ENCODE measurements around the gene LARP1B. TPM values are rescaled to one million over a fixed set of nuclear protein-coding genes. Genes with fewer than 3 reads are reported as not detected.
A peak's percentile ranks its signal among the peaks of the same experiment; 100 is the strongest.
"Not testable (repeated sequence)": the region's sequence is repeated elsewhere in the genome, so short reads cannot be mapped to it uniquely, and the experiment has no call there.

LARP1B gene
- total and polyA plus RNA-seq, 4 experiments from 2014 or later: 4.7 to 19.1 (median 11.1) TPM

DNA sequence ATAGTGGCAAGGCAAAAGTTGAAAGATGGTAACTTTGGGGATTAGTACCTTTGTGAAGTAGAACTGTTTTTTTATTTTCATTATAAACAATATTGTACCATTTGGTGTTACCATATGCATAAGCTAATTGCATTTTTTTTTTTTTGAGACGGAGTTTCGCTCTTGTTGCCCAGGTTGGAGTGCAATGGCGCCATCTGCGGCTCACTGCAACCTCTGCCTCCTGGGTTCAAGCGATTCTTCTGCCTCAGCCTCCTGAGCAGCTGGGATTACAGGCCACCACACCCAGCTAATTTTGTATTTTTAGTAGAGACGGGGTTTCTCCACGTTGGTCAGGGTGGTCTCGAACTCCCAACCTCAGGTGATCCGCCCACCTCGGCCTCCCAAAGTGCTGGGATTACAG lies 9.9 kb upstream of the LARP1B start:
- H3K4me1 Mint-ChIP-seq; H3K9me3 Mint-ChIP-seq; H3K27ac ChIP-seq (ENCODE audit: low read depth, low read length); H3K27me3 Mint-ChIP-seq; H3K4me3 Mint-ChIP-seq; DNase-seq; H3K4me3 ChIP-seq (ENCODE audit: low read length in 2 of 2); H3K9me3 ChIP-seq (ENCODE audit: control insufficient read depth in 1 of 2, low read length in 2 of 2); H3K27me3 ChIP-seq (ENCODE audit: insufficient read depth, low read length); H3K27ac Mint-ChIP-seq; H3K36me3 ChIP-seq (ENCODE audit: insufficient read depth, low read length); intact Hi-C loops (cut with micrococcal nuclease); H3K4me1 ChIP-seq (ENCODE audit: insufficient read depth, low read length); H3K36me3 Mint-ChIP-seq: not testable (repeated sequence)
- ChIA-PET CTCF (ENCODE audit: partially characterized antibody) (interaction anchor here (0.7 to 1.6 kb wide), 2 partner anchors 9 to 448 kb away, joined by 3 to 5 read pairs; no protein-coding TSS in a partner anchor), POLR2A (ENCODE audit: partially characterized antibody) (interaction anchor here (1.5 kb wide), 1 partner anchor 9 kb away, joined by 9 read pairs; no protein-coding TSS in a partner anchor)

GRCh38 chr4:128054907-128055306 lies 6.2 kb upstream of the LARP1B start:
- H3K27ac Mint-ChIP-seq; H3K4me3 ChIP-seq (ENCODE audit: low read length in 2 of 2); H3K27me3 ChIP-seq (ENCODE audit: insufficient read depth, low read length); H3K36me3 Mint-ChIP-seq; intact Hi-C loops (cut with micrococcal nuclease); H3K9me3 Mint-ChIP-seq; H3K9me3 ChIP-seq (ENCODE audit: control insufficient read depth in 1 of 2, low read length in 2 of 2); H3K36me3 ChIP-seq (ENCODE audit: insufficient read depth, low read length); CTCF ChIA-PET (ENCODE audit: partially characterized antibody); H3K4me1 Mint-ChIP-seq; H3K27me3 Mint-ChIP-seq; POLR2A ChIA-PET (ENCODE audit: partially characterized antibody); DNase-seq; H3K4me1 ChIP-seq (ENCODE audit: insufficient read depth, low read length); H3K27ac ChIP-seq (ENCODE audit: low read depth, low read length): not testable (repeated sequence)
- peak overlapping the region in 1 of 8 donors; percentile 3 for H3K4me3 Mint-ChIP-seq

DNA sequence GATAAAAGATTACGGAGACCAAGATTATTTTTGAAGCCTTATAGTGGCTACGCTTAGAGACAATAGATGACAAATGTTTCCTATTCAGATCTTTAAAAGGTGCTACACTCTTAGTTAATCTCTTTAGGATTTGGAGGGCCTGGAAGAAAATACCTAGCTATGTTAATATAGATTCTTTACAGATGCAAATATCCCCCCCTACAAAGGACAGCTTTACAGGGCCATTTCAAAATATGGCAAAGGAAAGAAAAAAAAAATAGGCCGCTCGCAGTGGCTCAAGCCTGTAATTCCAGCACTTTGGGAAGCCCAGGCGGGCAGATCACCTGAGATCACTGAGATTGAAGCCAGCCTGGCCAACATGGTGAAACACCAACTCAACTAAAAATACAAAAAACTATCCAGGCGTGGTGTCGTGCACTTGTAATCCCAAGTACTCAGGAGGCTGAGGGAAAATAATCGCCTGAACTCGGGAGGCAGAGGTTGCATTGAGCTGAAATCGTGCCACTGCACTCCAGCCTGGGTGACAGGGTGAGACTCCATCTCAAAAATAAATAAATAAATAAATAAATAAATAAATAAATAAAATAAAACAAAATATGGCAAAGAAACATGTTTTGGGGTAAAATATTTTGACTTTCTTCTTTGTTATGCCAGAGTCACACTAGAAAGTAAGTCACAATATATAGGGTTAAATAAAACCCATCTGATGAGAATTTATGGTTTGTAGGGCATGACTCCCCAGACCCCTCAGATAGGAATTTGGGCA lies 5.5 kb upstream of the LARP1B start:
- H3K36me3 ChIP-seq (ENCODE audit: insufficient read depth, low read length); H3K4me3 Mint-ChIP-seq; H3K9me3 Mint-ChIP-seq; H3K27me3 Mint-ChIP-seq; H3K4me1 ChIP-seq (ENCODE audit: insufficient read depth, low read length); H3K27ac ChIP-seq (ENCODE audit: low read depth, low read length); H3K4me1 Mint-ChIP-seq; H3K36me3 Mint-ChIP-seq; H3K9me3 ChIP-seq (ENCODE audit: control insufficient read depth in 1 of 2, low read length in 2 of 2); POLR2A ChIA-PET (ENCODE audit: partially characterized antibody); H3K4me3 ChIP-seq (ENCODE audit: low read length in 2 of 2); CTCF ChIA-PET (ENCODE audit: partially characterized antibody); H3K27ac Mint-ChIP-seq; intact Hi-C loops (cut with micrococcal nuclease); DNase-seq; H3K27me3 ChIP-seq (ENCODE audit: insufficient read depth, low read length): not testable (repeated sequence)

GRCh38 chr4:128056396-128056795 lies 4.7 kb upstream of the LARP1B start:
- ChIA-PET POLR2A (ENCODE audit: partially characterized antibody) (no interaction called here), CTCF (ENCODE audit: partially characterized antibody) (no interaction called here)
- Mint-ChIP-seq H3K27me3 (no peaks in the 10 kb centered on the region), H3K27ac (no peak overlapping the region), H3K4me1 (peaks cover 3 to 7% (median 7%) of the 10 kb centered on the region in 4 donors), H3K36me3 (peaks cover 0 to 1% of the 10 kb centered on the region in 2 donors), H3K4me3 (no peak overlapping the region), H3K9me3 (no peaks in the 10 kb centered on the region)
- no peaks in the 10 kb centered on the region for H3K27me3 ChIP-seq (ENCODE audit: insufficient read depth, low read length)
- no peak for DNase-seq
- no peaks in the 10 kb centered on the region for H3K36me3 ChIP-seq (ENCODE audit: insufficient read depth, low read length)
- H3K9me3 ChIP-seq (ENCODE audit: control insufficient read depth in 1 of 2, low read length in 2 of 2): no peaks in the 10 kb centered on the region
- intact Hi-C loops (cut with micrococcal nuclease): no loop called here
- H3K4me3 ChIP-seq (ENCODE audit: low read length in 2 of 2): no peak overlapping the region
- no peak overlapping the region for H3K27ac ChIP-seq (ENCODE audit: low read depth, low read length)
- peaks cover 8% of the 10 kb centered on the region for H3K4me1 ChIP-seq (ENCODE audit: insufficient read depth, low read length)

DNA sequence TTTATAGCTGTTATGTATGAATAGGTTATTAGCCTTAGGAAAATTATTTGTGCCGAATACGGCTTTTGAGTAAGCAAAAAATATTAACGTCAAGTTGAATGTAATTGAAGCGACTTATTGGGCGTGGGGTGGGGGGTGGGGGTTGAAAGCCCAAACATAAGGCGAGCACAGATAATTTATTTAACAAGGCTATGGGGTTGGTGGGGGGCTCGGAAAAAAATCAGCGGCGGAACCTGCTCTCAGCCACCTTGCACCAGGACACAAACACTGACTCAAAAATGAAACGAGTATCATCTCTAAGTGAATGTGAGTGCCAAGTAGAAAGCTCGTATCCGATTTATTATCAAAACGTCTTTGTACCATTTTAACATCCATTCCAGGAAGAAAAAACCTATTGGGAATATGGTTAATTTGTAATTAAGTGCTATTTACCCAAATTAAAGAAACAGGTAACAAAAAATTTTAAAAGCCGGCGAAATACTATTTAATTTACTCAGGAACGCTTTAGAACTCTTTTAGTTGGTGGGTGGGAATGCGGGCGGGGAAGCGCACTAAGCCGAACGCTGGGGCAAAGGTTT lies 902 bp upstream of the LARP1B start:
- Mint-ChIP-seq H3K27me3 (no peaks in the 10 kb centered on the region), H3K9me3 (no peaks in the 10 kb centered on the region), H3K4me1 (peaks cover 7 to 17% (median 13%) of the 10 kb centered on the region in 4 donors), H3K36me3 (peaks cover 0 to 6% of the 10 kb centered on the region in 2 donors), H3K27ac (peak overlapping the region; percentile 84 to 96 (median 91)), H3K4me3 (peak overlapping the region; percentile 83 to 90 (median 86))
- Histone ChIP-seq H3K27me3 (ENCODE audit: insufficient read depth, low read length) (no peaks in the 10 kb centered on the region), H3K27ac (ENCODE audit: low read depth, low read length) (peak overlapping the region; percentile 85), H3K4me3 (ENCODE audit: low read length in 2 of 2) (peak overlapping the region; percentile 42 to 74), H3K9me3 (ENCODE audit: control insufficient read depth in 1 of 2, low read length in 2 of 2) (no peaks in the 10 kb centered on the region), H3K36me3 (ENCODE audit: insufficient read depth, low read length) (no peaks in the 10 kb centered on the region), H3K4me1 (ENCODE audit: insufficient read depth, low read length) (peaks cover 17% of the 10 kb centered on the region)
- intact Hi-C loops (cut with micrococcal nuclease): loop anchor here (1.0 to 5.0 kb wide), 4 partner anchors 33 to 1033 kb away; partner anchors contain the start of gene SCLT1
- ChIA-PET CTCF (ENCODE audit: partially characterized antibody) (interaction anchor here (0.8 to 3.7 kb wide), 4 partner anchors 9 to 96 kb away, joined by 3 to 21 read pairs (median 4); partner anchors contain the start of genes ABHD18 and MFSD8), POLR2A (ENCODE audit: partially characterized antibody) (interaction anchor here (0.7 to 6.7 kb wide), 9 partner anchors 9 to 1034 kb away, joined by 3 to 113 read pairs (median 6); partner anchors contain the start of genes ABHD18, MFSD8, PGRMC2 and PLK4)
- no peak for DNase-seq

GRCh38 chr4:128061566-128062536 lies 739 bp downstream of the LARP1B start:
- H3K36me3 ChIP-seq (ENCODE audit: insufficient read depth, low read length): no peaks in the 10 kb centered on the region
- no peaks in the 10 kb centered on the region for H3K9me3 ChIP-seq (ENCODE audit: control insufficient read depth in 1 of 2, low read length in 2 of 2)
- Mint-ChIP-seq H3K4me1 (peaks cover 10 to 17% (median 13%) of the 10 kb centered on the region in 4 donors), H3K4me3 (peak overlapping the region; percentile 85 to 91 (median 86)), H3K36me3 (peaks cover 0 to 6% of the 10 kb centered on the region in 2 donors), H3K9me3 (no peaks in the 10 kb centered on the region), H3K27me3 (no peaks in the 10 kb centered on the region), H3K27ac (peak overlapping the region; percentile 55 to 91 (median 88))
- ChIA-PET CTCF (ENCODE audit: partially characterized antibody) (interaction anchor here (3.7 kb wide), 1 partner anchor 96 kb away, joined by 21 read pairs; the partner anchor contains the start of genes ABHD18 and MFSD8), POLR2A (ENCODE audit: partially characterized antibody) (interaction anchor here (0.6 to 6.7 kb wide), 11 partner anchors 26 to 1032 kb away, joined by 3 to 113 read pairs (median 3); partner anchors contain the start of genes ABHD18, MFSD8, PGRMC2 and PLK4)
- peaks cover 17% of the 10 kb centered on the region for H3K4me1 ChIP-seq (ENCODE audit: insufficient read depth, low read length)
- no peaks in the 10 kb centered on the region for H3K27me3 ChIP-seq (ENCODE audit: insufficient read depth, low read length)
- intact Hi-C loops (cut with micrococcal nuclease): loop anchor here (1.0 to 5.0 kb wide), 5 partner anchors 35 to 1031 kb away; partner anchors contain the start of genes ABHD18, MFSD8, PLK4 and SCLT1
- H3K4me3 ChIP-seq (ENCODE audit: low read length in 2 of 2): peak overlapping the region; percentile 74 to 76
- DNase-seq: peak; percentile 52 to 81 (median 58)
- peak overlapping the region; percentile 85 for H3K27ac ChIP-seq (ENCODE audit: low read depth, low read length)

All from CD4-positive, alpha-beta memory T cell (primary cell).